Common myeloid progenitor, CD34-positive (primary cell): ENCODE results near the gene SENP7.
"Not testable (repeated sequence)": the region's sequence is repeated elsewhere in the genome, so short reads cannot be mapped to it uniquely, and the experiment has no call there.

ENCODE experiments used
- CTCF ChIA-PET: fragments of 350-600 bp; sonication (Branson Sonifier 250); formaldehyde crosslinking; loops from one replicate; lab custom pipeline; 2021; ENCODE audit warnings: antibody characterized with exemption; lab: Charles Lee
- POLR2A ChIA-PET: fragments of 350-600 bp; sonication (Branson Sonifier 250); formaldehyde crosslinking; loops from one replicate; lab custom pipeline; 2021; ENCODE audit warnings: antibody characterized with exemption; lab: Charles Lee
- DNase-seq, 3 donors: peaks; one replicate each; pipeline versions ENCODE4 v3.0.0 to v3.0.0-alpha.2; 2013
- H3K27ac ChIP-seq, 2 experiments: 1 replicate in 1 of 2; 2 replicates in 1 of 2; pipeline ENCODE4 v1.7.0; 2013; ENCODE audit warnings: inconsistent platforms in 2 of 2, low read length in 2 of 2, mild to moderate bottlenecking in 2 of 2, low read depth in 1 of 2, moderate library complexity in 1 of 2; ENCODE audit not compliant: severe bottlenecking in 2 of 2, insufficient read depth in 1 of 2, poor library complexity in 1 of 2
- H3K27me3 ChIP-seq, 5 experiments: replicated peaks in 2 of 5; 1 replicate in 3 of 5; 2 replicates in 2 of 5; pipeline versions ENCODE4 v1.6.1 to v1.7.0; 2013; ENCODE audit warnings: low read length in 4 of 5, mild to moderate bottlenecking in 2 of 5, moderate library complexity in 2 of 5, inconsistent platforms in 1 of 5; ENCODE audit not compliant: insufficient read depth in 5 of 5, control insufficient read depth in 4 of 5
- H3K36me3 ChIP-seq, 4 experiments: 1 replicate in 2 of 4; 2 replicates in 2 of 4; pipeline versions ENCODE4 v1.6.1 to v1.7.0; 2013; ENCODE audit warnings: low read length in 3 of 4, control low read depth in 1 of 4, mild to moderate bottlenecking in 1 of 4; ENCODE audit not compliant: control insufficient read depth in 4 of 4, insufficient read depth in 4 of 4
- H3K4me1 ChIP-seq, 4 experiments: 1 replicate in 3 of 4; 2 replicates in 1 of 4; pipeline versions ENCODE4 v1.6.1 to v1.7.1; 2013; ENCODE audit warnings: low read length in 3 of 4, mild to moderate bottlenecking in 3 of 4, control low read depth in 1 of 4, inconsistent platforms in 1 of 4, moderate library complexity in 1 of 4; ENCODE audit not compliant: control insufficient read depth in 4 of 4, insufficient read depth in 4 of 4; ENCODE audit errors: control extremely low read depth in 1 of 4
- H3K4me3 ChIP-seq, 7 experiments: 1 replicate in 4 of 7; 2 replicates in 3 of 7; pipeline versions ENCODE4 v1.5.1 to v1.7.0; 2013; ENCODE audit warnings: mild to moderate bottlenecking in 7 of 7, low read length in 6 of 7, moderate library complexity in 6 of 7, inconsistent platforms in 2 of 7, low read depth in 2 of 7, control low read depth in 1 of 7; ENCODE audit not compliant: insufficient read depth in 4 of 7, control insufficient read depth in 1 of 7; ENCODE audit errors: extremely low read depth in 1 of 7
- H3K9me3 ChIP-seq, 5 experiments: 1 replicate in 4 of 5; 2 replicates in 1 of 5; pipeline versions ENCODE4 v1.6.1 to v1.7.1; 2013; ENCODE audit warnings: low read length in 4 of 5, mild to moderate bottlenecking in 2 of 5, inconsistent platforms in 1 of 5, low read depth in 1 of 5, moderate library complexity in 1 of 5; ENCODE audit not compliant: control insufficient read depth in 4 of 5, insufficient read depth in 2 of 5; ENCODE audit errors: control extremely low read depth in 1 of 5
- WGBS: methylation state at CpG from one replicate; pipeline ENCODE4 v1.1.5; 2013; ENCODE audit not compliant: insufficient coverage; 5-methylcytosine and 5-hydroxymethylcytosine counted together

SENP7 gene

DNA sequence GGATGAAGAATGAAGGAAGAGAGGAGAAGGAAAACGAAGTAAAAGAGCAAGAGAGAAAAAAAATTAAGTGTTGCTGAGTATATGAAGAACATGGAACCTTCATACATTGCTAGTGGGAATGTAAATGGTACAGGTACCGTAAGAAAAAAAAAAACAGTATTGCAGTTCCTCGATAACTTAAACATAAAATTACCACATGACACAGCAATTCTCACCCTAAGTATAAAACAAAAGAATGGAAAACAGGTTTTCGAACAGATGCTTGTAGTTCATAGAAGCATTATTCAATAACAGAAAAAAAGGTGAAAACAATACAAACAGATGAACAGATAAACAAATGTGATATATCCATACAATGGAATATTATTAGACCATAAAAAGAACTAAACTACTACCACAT lies 51.6 kb downstream of the SENP7 start:
- Histone ChIP-seq H3K4me1 (no peaks in the 10 kb centered on the region), H3K27me3 (no peaks in the 10 kb centered on the region), H3K27ac (no peak overlapping the region), H3K36me3 (peaks cover 5 to 27% (median 10%) of the 10 kb centered on the region in 4 experiments), H3K9me3 (peaks cover 0 to 6% (median 0%) of the 10 kb centered on the region in 5 experiments), H3K4me3 (no peak overlapping the region)
- ChIA-PET POLR2A (no interaction called here), CTCF (no interaction called here)
- no peak for DNase-seq
- 20% methylated on average over 1 of the region's 4 CpGs for WGBS

GRCh38 chr3:101458387-101458786 lies 54.6 kb downstream of the SENP7 start:
- no CpG with 5 or more reads among the region's 2 CpGs for WGBS
- POLR2A ChIA-PET = no interaction called here
- H3K27me3 ChIP-seq = no peaks in the 10 kb centered on the region

DNA sequence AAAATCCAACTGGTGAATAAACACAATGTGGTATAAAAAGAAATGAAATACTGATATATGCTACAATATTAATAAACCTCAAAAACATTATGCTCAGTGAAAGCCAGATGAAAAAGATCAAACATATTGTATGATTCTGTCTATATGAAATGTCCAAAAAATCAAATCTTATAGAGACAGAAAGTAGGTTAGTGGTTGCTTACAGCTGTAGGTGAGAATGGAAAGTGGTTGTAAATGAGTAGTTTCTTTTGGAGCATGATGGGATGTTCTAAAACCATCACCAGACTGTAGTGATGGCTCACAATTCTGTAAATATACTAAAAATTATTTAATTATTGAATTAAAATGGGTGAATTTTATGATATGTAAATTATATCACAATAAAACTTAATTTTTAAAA lies 58.4 kb downstream of the SENP7 start:
- Histone ChIP-seq H3K9me3 (no peaks in the 10 kb centered on the region), H3K27me3 (no peaks in the 10 kb centered on the region), H3K36me3 (peaks cover 5 to 13% (median 9%) of the 10 kb centered on the region in 4 experiments), H3K4me1 (peaks cover 0 to 4% (median 0%) of the 10 kb centered on the region in 4 experiments), H3K27ac (no peak overlapping the region), H3K4me3 (no peak overlapping the region)
- CTCF ChIA-PET = no interaction called here
- no peak for DNase-seq
- POLR2A ChIA-PET = interaction anchor here (0.6 kb wide), 1 partner anchor 150 kb away, joined by 3 read pairs; no protein-coding TSS in a partner anchor

More at GRCh38 chr3:101458387-101458786, 54.6 kb downstream of the SENP7 start:
- no peak overlapping the region for H3K4me3 ChIP-seq
- peaks cover 0 to 4% (median 0%) of the 10 kb centered on the region in 4 experiments for H3K4me1 ChIP-seq
- H3K36me3 ChIP-seq = peaks cover 5 to 21% (median 10%) of the 10 kb centered on the region in 4 experiments
- CTCF ChIA-PET = no interaction called here
- H3K27ac ChIP-seq = no peak overlapping the region
- H3K9me3 ChIP-seq = peaks cover 0 to 6% (median 0%) of the 10 kb centered on the region in 5 experiments
- no peak for DNase-seq

- Histone ChIP-seq H3K27ac (no peak overlapping the region), H3K4me1 (peaks cover 0 to 4% (median 0%) of the 10 kb centered on the region in 4 experiments), H3K4me3 (no peak overlapping the region), H3K36me3 (peaks cover 5 to 13% (median 9%) of the 10 kb centered on the region in 4 experiments), H3K27me3 (no peaks in the 10 kb centered on the region), H3K9me3 (peaks cover 0 to under 1% (median 0%) of the 10 kb centered on the region in 5 experiments)
- ChIA-PET POLR2A (no interaction called here), CTCF (no interaction called here)
- DNase-seq = peak in 2 of 3 donors; percentile 5 to 14
- no CpG with 5 or more reads among the region's 3 CpGs for WGBS
Measured at GRCh38 chr3:101453961-101454360, 59.1 kb downstream of the SENP7 start.

DNA sequence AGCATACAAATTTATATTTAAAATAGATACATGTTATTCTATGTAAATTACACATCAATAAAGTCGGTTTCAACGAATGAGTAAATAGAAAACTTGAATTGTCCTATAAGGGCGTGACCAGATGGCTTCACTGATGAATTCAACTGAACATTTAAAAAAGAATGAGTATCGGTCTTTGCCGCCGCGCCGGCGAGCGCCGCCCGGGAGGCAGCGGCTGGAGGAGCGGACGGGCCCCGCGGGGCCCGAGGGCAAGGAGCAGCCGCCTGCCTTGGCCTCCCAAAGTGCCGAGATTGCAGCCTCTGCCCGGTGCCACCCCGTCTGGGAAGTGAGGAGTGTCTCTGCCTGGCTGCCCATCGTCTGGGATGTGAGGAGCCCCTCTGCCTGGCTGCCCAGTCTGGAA lies 74.4 kb downstream of the SENP7 start:
- 100% methylated on average over 2 of the region's 23 CpGs for WGBS

DNA sequence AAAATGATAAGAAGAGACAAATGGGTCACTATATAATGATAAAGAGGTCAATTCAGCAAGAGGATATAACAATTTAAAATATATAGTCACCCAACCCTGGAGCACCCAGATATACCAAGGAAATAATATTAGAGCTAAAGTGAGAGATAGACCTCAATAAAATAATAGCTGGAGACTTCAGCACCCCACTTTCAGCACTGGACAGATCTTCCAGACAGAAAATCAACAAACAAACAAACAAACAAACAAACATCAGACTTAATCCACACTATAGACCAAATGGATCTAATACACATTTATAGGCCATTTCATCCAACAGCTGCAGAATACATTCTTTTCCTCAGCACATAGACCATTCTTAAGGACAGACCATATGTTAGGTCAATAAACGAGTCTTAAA lies 79.4 kb downstream of the SENP7 start:
- Histone ChIP-seq H3K27ac (no peak overlapping the region), H3K4me3 (no peak overlapping the region), H3K9me3 (peaks cover 0 to 52% (median 9%) of the 10 kb centered on the region in 5 experiments), H3K36me3 (peaks cover 0 to 18% (median 0%) of the 10 kb centered on the region in 4 experiments), H3K27me3 (no peaks in the 10 kb centered on the region), H3K4me1 (no peaks in the 10 kb centered on the region)
- CTCF ChIA-PET = no interaction called here
- no CpG with 5 or more reads among the region's 1 CpG for WGBS
- POLR2A ChIA-PET = no interaction called here
- DNase-seq = no peak

More for the DNA sequence above, 74.4 kb downstream of the SENP7 start:
- H3K36me3 ChIP-seq = peaks cover 0 to 29% (median 2%) of the 10 kb centered on the region in 4 experiments
- POLR2A ChIA-PET, H3K4me1 ChIP-seq, CTCF ChIA-PET, H3K4me3 ChIP-seq, H3K27me3 ChIP-seq, DNase-seq, H3K27ac ChIP-seq: not testable (repeated sequence)
- H3K9me3 ChIP-seq = peaks cover 2 to 55% (median 16%) of the 10 kb centered on the region in 5 experiments

- Histone ChIP-seq H3K27me3 (no peaks in the 10 kb centered on the region), H3K4me3 (no peak overlapping the region), H3K4me1 (peaks cover 0 to 4% (median 1%) of the 10 kb centered on the region in 4 experiments), H3K36me3 (peaks cover 0 to 11% (median 0%) of the 10 kb centered on the region in 4 experiments), H3K9me3 (peaks cover 4 to 39% (median 15%) of the 10 kb centered on the region in 5 experiments), H3K27ac (no peak overlapping the region)
- CTCF ChIA-PET = no interaction called here
- POLR2A ChIA-PET = no interaction called here
- WGBS = 98% methylated on average over 6 of the region's 11 CpGs
- DNase-seq = no peak
Measured at GRCh38 chr3:101423984-101424888, 88.8 kb downstream of the SENP7 start.
